HG02885 (cell line): ENCODE data around the gene ATG101.

Experiments used
- ATAC-seq: cut with Tn5 transposase; IDR thresholded peaks from one replicate; pipeline ENCODE4 v1.9.1; 2021; ENCODE audit warnings: mild to moderate bottlenecking; ENCODE audit not compliant: unreplicated experiment, poor library complexity

ATG101 gene

DNA sequence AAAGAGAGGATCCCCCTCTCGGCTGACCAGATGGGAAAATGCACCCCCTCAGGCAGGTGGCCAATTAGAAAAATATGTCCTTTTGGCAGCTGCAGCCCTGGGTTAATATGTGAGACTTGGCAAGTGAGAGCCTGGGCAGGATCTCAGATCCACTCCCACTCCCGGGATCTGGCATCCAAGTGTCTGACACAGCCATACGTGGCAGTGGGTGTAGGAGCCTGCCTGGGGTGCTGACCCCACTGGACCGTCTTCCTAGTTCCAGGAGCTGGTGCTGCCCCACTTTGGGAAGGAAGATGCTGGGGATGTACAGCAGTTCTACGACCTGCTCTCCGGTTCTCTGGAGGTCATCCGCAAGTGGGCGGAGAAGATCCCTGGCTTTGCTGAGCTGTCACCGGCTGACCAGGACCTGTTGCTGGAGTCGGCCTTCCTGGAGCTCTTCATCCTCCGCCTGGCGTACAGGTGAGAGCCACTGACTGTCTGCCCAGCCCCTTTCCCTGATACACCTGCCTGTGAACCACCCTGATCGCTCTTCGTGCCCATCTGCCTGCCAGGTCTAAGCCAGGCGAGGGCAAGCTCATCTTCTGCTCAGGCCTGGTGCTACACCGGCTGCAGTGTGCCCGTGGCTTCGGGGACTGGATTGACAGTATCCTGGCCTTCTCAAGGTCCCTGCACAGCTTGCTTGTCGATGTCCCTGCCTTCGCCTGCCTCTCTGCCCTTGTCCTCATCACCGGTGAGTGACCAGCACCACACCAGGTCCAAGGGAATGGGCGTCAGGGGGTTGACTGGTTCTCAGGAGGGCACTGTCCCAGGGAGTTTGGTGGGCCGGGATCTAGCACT lies 12.8 kb upstream of the ATG101 start:
- no peak for ATAC-seq

GRCh38 chr12:52057638-52058576 lies 11.9 kb upstream of the ATG101 start:
- no peak for ATAC-seq

DNA sequence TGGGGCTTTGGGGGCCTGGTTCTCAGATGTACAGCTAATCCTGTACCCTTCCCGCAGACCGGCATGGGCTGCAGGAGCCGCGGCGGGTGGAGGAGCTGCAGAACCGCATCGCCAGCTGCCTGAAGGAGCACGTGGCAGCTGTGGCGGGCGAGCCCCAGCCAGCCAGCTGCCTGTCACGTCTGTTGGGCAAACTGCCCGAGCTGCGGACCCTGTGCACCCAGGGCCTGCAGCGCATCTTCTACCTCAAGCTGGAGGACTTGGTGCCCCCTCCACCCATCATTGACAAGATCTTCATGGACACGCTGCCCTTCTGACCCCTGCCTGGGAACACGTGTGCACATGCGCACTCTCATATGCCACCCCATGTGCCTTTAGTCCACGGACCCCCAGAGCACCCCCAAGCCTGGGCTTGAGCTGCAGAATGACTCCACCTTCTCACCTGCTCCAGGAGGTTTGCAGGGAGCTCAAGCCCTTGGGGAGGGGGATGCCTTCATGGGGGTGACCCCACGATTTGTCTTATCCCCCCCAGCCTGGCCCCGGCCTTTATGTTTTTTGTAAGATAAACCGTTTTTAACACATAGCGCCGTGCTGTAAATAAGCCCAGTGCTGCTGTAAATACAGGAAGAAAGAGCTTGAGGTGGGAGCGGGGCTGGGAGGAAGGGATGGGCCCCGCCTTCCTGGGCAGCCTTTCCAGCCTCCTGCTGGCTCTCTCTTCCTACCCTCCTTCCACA lies 11.0 kb upstream of the ATG101 start:
- ATAC-seq: no peak

GRCh38 chr12:52059582-52060497 lies 9.9 kb upstream of the ATG101 start:
- ATAC-seq: no peak

DNA sequence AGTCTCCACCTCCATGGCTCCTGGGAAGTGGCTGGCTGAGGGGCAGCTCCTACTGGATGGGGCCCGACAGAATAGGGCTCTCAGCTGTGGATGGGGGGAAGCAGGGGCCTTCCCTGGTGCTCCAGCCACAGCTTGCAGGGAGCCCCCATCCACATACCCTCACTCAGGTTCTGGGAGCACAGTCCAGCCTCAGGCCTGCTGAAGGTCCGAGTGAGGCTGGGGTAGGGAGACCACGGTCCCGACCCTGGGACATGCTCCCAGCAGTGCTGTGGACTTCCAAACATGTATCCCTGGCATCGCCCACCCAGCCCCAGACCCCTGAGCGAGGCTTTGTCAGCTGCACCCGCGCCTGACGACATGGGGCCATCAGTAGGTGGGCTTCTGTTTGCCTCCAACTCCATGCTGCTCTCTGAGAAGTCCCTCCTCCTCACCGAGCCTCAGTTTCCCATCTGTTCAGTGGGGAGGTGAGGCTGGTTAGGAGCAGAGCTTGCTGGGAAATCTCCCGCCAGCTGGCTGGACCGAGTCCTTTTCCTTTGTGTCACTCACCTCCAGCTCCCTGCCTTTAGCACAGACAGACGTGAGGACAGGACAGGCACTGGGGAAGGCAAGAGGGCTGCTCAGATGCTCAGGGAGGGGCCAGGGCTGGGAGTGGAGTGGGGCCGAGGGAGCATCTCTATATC lies 9.1 kb upstream of the ATG101 start:
- ATAC-seq: no peak

DNA sequence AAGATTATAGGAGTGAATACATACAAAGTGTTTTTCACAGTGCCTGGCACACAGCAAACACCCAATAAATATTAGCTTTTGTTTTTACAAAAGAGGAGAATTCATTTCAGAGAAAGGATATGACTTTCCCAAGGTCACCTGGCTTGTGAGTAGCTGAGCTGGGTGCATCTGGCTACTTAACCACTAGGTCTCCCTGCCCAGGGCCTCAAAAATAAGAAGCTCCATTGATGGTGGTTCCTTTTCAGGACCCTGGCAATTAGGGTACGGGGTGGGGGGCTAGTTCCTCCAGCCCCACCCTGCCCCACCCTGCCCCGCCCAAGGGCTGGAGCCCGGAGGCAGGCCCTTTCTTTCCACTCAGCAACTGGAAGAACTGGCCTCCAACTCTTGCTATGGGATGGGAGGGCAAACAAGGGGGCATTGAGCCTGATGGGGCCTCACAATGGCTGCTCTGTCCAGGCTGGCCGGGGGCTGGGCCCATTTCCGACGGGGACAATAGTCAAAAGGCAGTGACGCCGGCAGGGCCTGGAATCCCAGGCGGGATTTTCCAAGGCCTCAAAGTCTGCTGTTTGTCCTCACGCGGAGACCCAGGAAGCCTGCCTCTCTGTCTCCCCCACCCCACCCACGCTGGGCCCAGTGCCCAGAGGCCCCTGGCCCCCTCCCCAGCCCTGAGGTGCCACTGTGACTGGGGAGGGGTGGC lies 8.2 kb upstream of the ATG101 start:
- no peak for ATAC-seq

DNA sequence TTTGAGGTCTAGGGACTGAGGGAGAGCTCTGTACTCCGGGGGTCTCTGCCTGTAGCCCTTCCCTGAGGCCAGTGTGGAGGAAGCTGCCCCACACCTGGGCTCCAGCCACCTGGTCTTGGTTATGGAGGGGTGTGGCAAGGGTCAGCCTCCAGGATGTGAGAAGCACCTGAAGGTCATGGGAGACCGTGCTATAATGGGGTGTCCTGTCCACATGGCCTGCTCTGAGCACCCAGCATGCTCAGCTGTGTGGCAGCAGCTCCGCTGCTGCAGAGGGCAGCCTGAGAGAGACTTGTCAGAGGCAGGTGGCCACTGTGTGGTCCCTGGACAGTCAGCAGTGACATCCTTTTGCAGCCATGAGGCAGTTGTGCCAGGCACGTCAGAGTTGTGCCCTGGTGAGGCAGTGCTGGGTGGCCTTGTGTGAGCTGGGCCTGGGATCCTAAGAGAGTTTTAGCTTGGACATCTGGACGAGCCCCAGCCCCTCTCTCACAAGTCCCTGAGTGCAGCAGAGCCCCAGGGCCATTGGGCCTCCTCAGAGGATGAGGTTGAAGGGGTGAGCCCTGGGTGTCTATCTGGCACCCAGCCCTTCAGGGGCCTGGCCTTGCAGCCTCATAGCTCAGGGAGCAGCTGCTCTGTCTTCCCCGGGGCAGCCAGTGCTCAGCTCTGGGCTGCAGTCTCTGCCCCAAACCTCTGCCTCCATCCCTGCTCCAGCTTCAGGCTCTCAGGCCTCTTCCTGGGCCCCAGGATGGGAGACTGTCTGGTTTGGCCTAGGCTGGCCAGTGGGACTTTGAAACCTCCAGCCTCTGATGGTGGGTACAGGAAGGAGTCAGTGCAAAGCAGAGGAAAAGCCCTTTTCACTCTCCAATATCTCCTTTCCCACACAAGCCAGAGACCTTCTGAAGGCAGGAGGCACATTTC lies 7.4 kb upstream of the ATG101 start:
- ATAC-seq: no peak

GRCh38 chr12:52063082-52063924 lies 6.5 kb upstream of the ATG101 start:
- ATAC-seq: no peak

- ATAC-seq: no peak
Observed at GRCh38 chr12:52063981-52064649, 5.7 kb upstream of the ATG101 start.

- ATAC-seq: no peak
Observed at GRCh38 chr12:52066346-52067080, 3.3 kb upstream of the ATG101 start.

DNA sequence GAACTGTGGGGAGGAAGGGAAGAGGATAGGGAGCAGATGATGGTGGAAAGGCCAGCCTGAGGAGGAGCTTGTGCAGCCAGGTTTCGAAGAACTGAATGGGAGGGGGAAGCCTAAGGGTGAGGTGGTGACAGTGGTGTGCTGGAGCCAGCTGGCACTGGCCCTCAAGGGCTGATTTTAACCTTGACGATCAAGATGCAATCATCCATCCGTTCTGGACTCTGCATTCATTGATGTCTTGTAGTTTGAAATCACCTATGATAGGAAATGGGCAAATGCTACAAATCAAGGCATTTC lies 2.8 kb upstream of the ATG101 start:
- no peak for ATAC-seq

DNA sequence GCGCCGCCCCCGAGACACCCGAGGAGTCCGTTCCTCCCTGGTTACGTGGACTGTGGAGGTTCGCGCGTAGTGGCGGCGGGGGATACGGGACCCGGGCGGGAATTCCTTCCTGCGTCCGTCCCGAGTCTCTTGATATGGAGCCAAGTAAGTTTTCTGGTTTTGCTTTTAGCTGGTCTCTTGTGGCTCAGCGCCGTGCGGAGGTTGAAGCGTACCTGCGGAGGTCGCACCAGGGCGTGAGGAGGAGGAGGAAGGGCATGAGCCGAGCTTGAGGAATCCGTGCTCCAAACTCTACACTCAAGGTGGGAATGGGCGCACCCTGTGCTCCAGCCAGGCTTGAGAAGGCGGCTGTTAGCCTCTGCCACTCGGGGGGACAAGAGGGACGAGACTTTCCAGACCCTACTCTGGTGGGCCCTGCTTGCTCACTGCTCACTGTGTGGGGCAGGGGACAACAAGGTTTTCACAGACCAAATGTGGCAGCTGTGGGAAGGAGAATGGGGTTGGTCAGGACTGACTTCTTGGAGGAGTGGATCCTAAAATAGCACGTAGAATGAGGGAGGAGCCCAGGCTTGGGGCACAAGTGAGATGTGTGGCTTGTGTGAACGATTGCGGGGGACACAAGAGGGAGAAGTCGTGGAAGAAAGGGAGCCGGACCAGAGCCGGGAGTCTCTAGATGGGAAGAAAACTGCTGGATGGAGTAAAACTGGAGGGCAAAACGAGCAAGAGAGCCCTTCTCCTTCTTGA lies 577 bp downstream of the ATG101 start:
- peak; percentile 23 for ATAC-seq

GRCh38 chr12:52073531-52074381 lies 4.0 kb downstream of the ATG101 start:
- no peak for ATAC-seq
